CD4-positive, alpha-beta T cell treated with Interleukin-1 beta for 1 hour (primary cell): Measurements from ENCODE around the gene HLA-DMA.
A peak's percentile ranks its signal among the peaks of the same experiment; 100 is the strongest.
"Not testable (repeated sequence)": the region's sequence is repeated elsewhere in the genome, so short reads cannot be mapped to it uniquely, and the experiment has no call there.

Source experiments
- DNase-seq, 2 donors: peaks; one replicate each; pipeline ENCODE4 v3.0.0-alpha.2; 2020 to 2022

Gene HLA-DMA

DNA sequence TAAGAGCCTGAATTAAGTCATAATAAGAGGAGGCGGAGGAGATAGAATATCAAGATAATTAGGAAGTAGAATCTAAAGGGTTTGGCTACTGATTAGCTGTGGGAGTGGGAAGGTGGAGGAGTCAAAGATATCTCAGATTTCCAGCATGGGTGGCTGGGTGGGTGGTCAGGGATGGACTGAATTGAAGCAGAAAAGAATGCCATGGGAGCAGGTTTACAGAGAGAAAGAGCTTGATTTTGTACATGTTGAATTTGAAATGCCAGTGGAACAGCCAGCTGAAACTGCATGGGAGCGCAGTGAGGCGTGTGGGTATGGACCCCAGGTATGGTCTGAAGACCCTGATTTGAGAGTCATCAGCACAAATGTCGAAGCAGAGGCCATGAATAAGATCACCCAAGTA lies 1.4 kb upstream of the HLA-DMA start:
- no peak for DNase-seq

DNA sequence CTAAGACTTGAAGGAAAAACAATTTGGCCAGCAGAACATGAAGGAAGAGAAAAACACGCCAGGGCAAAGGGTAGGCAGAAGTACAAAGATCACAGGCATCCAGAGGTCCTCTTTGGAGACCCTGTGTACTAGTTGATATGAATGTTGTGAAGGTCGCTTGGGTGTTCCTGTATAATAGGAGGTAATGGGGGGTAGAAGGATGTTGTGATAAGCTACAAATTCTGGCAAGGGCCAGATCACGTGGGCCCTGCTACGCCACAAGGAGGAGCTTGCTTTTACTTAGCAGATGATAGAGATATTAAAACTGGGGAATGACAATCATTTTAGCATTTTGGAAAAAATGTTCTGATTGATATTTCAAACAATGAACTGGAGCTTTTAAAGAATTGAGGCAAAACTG lies 878 bp upstream of the HLA-DMA start:
- DNase-seq: no peak

DNA sequence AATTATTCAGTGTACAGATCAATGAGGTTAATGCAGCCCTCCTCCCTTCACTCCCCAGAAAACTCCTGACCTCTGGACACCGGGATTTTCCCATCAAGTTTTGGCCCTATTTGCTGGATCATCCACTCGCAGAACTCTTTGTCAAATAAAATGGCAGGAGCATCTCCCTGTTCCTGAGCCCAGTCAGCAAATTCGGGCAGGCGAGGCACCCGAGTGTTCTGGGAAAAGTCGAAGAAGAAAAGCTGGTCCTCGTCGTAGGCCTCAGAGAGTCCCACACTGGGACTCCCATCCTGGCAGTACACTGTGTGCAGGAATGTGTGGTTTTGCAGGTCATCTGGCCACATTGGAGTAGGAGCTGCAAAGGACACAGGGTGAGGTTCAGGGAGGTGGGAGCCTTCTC lies 2.4 kb downstream of the HLA-DMA start:
- DNase-seq: no peak

DNA sequence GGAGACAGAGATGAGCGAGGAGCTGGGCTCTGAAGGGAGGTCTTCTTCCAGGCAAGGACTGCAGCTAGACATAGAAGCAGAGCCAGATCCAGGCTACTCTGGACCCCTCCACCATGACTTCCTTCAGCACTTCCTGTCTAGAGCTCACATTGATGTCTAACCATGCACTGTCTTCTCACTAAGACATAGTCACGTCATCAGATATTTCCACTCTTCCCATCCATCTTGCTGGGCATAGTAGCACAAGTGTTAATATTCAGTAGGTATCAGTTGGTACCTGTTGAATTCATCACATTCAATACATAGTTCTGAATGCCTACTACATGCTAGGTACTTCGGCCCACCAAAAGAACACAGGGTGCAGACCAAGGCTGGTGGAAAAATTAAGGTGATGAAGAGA lies 2.9 kb downstream of the HLA-DMA start:
- DNase-seq: no peak

DNA sequence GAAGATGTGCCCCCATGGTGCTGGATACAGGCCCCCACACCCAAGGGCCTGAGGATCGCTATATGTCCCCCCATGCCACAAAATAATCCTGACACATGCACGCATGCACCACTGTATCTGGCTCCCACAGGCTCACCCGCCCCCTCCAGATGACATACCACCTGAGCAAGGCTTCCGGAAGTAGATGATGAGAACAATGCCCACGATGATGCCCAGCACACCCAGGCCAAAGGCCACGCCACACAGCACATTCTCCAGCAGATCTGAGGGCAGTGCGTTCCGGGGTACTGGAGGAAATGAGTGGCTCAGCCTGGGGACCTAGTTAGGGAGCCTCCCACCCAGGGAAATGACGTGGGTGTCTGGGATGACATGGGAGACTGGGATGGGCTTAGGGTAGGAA lies 3.8 kb downstream of the HLA-DMA start:
- DNase-seq: no peak

DNA sequence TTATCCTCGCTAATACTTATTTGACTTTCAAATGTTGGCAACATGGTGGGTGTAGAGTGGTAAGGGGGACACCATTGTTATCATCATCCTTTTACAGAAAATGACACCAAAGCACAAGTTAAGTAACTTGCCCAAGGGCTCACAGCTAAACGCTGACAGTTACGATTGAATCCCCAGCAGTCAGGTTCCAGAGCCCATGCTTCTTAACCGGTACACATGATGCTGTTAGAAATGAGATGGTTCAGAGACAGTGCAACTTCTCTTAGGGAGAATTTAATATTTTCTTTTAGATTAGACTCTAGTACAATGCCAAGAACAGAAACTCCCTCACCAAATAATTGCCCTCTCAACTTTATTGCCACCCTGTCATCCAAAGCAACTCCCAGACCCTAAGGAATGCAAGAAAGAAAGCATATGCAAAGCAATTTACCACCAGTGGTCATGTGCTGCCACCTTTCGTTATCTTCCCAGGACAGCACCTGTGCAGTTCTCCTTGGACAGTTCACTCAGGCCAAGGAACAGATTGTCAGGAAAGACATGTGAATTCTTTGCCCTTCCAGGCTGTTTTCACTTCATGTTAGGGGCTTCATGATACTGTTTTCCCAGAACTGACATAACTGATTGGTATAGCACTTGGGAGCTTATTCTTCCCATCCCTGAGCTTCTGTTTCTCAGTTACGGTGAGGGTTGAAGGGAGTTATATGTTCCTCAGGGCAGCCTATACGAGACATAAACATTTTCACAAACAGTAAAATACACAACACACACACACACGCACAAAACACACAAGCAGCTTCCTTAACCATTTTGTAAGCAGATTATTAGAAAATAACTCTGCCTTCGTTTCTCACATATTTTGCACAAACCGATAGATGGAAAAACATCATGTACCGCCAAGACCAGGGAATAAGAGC lies 5.1 kb downstream of the HLA-DMA start:
- peak; percentile 56 to 66 for DNase-seq

DNA sequence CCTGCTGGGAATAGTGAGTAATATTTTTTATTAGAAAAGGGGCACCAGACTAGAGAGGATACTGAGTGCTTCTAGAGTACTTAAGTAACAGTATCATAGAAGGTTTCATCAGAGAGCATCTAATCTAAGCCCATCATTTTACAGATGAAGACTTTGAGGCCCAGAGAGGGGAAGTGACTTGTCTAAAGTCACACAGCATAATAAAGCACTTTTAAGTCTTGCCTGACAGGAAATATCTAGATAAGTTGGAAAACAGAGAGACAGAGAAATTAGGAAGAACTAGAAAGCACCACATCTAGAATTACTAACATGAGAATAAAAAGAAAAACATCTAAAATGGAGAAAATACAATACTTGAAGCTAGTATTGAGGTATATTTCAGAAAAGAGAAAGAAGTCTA lies 6.0 kb downstream of the HLA-DMA start:
- DNase-seq: no peak

DNA sequence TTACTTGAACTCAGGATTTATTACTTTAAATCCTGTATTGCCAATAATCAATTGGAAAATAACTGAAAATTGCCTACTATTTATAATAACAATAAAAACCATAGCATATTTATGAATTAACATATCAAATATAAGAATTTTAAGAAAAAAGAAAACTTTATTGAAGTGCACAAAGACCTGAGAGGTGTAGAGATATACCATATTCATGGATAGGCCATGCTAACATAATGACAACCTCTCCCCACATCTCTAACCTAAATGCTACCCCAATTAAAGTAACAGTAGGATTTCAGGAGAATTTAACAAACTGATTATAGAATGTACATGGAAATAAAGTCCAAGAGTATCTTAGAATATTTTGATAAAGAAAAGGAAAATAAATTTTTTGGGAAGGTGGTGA lies 6.9 kb downstream of the HLA-DMA start:
- DNase-seq: no peak

DNA sequence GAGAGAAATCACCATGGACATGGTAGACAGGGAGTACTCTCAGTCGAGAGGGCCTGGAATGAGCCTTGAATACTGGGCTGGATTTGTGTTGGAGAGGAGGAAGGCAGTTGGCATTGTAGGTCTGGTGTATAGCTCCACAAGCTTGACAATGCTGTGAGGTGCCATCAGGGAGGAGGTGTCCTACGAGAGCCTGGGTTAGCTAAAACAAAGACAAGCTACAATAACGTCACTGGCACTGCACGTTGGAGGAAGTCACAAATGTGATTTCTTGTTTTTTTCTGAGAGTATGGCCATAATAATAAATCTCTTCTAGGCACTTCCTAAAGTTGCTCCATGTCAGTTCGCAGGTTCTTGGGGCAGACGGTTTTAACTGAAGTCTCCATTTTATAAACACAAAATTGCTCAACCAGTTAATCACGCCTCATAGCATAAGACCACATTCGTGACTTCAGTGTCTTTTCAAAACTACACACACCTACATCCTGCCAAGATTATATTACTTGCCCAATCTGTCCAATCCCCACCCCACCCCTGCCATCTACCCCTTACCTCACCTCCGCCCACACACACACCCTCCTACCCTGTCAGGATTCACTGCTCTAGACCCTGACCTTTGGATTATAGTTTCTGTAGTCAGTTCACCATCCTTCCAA lies 7.7 kb downstream of the HLA-DMA start:
- DNase-seq: peak; percentile 35 to 71

DNA sequence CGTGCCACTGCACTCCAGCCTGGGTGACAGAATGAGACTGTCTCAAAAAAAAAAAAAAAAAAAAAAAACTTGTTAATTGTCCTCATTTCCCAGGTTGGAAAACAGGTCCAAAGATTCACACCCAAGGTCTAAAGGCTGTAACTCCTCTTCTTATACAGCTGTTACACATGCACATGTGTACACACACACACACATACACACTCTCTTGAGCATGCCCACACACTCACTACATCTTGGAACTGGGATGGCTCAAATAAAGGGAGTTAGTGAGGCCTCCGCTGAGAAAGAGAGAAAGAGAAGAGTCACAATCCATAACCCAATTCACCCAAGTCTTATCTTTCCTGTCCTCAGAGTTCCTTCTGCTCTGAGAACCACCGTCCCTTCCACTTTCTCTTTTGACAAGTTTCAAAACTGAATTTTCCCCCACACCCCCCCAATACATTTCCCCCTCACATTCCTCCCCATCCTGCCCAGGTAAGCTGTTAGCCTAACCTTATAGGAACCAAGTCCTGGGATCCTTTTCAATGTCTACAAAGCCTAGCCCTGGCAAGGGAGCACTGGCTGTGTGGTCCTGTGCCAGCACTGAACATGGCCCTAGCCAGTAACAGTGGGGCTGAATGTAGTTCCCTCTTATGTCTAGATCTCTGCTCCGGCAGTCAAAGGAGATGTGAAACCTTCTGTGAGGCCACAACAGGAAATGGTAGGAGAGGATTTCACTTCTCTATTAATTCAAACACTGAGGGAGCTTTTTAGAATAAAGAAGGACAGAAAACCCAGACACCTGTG lies 8.8 kb downstream of the HLA-DMA start:
- peak; percentile 55 to 72 for DNase-seq

DNA sequence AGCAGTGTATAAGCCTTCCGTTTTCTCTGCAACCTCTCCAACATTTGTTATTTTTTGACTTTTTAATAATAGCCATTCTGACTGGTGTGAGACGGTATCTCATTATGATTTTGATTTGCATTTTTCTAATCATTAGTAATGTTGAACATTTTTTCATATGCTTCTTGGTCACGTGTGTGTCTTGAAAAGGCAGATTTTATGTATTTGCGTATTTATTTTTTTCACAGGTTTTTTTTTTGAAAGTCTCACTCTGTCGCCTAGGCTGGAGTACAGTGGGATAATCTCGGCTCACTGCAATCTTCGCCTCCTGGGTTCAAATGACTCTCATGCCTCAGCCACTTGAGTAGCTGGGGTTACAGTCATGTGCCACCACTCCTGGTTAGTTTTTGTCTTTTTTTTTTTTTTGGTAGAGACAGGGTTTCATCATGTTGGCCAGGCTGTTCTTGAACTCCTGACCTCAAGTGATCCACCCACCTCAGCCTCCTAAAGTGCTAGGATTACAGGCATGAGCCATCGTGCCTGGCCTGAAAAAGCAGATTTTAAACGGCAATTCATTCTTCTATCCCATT lies 10.3 kb downstream of the HLA-DMA start:
- DNase-seq: not testable (repeated sequence)

DNA sequence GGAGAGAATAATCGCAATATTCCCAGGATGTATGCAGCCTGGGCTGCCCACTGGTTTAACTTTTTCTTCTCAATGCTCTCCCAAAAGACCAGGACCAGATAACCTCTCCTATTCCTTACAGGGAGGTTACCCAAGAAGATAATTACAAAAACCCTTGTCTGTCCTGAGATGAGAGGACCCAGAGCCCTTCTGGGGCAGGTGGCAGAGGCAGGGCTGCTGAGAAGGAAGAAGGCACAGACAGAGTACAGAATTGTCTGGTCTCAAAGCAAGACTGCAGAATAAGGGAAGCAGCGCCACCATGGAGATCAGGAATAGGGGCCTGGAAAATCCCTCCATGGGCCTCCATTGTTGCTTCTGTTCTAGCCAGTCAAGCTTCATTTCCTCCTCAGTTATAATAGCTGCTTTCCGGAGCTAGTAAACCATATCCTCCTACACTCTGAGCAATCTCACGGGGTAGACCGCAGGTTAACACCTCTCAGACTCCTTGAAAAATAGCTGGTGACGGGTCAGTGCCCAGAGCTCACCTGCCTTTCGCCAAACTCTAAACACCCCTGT lies 11.6 kb downstream of the HLA-DMA start:
- peak; percentile 67 to 70 for DNase-seq

DNA sequence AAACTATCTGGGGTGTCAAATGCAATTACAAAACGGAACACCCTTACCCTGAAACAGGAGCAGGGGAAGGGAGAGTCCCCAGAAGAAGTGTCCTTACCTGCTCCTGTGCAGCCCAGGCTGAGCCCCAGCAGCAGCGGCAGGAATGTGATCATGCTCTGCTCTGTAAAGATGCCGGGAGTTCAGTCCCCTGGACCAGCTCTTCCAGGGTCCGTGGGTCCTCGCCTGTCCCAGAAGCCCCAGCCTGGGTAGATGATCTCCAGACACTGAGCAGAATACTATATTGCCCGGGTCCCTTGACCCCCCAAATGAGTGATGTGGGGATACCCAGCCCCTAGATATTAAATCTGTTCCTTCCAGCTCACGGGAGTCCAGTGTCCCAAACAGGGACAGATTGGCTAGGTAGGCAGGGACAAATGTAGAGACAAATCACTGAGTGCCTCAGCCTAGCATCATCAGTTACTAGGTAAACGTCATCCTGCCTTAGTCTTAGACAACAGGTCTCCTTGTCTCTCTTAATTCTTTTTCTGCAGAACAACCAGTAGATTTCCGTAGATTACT lies 12.2 kb downstream of the HLA-DMA start, which contains the start of gene HLA-DMB:
Gene HLA-DMB, minus strand, starts transcription at position 373 of the 558 bp plus-strand sequence. Its CDS starts 221 bp downstream, at position 152.
- DNase-seq: peak; percentile 72 to 82

DNA sequence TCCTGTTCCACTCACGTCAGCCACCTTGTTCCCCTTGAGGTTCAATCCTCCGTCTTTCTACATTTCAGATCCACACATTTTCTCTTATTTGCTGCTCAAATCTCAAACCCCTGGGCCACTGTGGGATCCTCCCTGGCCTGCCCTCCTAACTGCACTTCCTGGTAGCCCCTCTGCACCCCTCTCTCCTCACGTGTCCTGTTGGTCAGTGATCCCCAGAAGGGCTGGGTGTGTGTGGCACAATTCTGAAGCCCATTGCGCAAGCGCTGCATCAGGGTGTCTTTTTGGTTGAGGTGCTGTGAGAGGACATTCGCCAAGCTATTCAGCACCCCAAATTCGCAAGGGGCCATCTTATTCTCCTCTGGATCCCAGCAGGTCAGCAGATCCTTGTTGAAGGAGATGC lies 14.4 kb downstream of the HLA-DMA start:
- DNase-seq: peak in 1 of 2 donors; percentile 14

DNA sequence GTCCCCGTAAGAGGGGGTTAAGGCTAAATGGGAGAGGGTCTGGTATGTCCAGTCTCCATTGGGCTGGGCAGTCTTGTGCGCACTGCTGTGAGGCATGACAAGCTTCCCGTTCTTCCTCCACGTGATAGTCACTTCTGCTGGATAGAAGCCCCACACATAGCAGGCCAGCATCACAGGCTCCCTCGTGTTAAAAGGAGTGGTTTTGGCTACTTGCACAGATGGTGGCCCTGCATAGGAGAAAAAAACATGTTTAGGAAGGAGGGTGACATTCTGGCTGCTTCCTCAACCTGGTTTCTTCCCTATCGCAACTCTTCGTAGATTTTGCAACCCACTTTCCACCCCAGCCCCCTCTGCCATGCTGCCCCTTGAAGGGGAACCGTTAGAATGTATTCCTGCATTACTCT lies 15.7 kb downstream of the HLA-DMA start:
- peak in 1 of 2 donors; percentile 12 for DNase-seq

DNA sequence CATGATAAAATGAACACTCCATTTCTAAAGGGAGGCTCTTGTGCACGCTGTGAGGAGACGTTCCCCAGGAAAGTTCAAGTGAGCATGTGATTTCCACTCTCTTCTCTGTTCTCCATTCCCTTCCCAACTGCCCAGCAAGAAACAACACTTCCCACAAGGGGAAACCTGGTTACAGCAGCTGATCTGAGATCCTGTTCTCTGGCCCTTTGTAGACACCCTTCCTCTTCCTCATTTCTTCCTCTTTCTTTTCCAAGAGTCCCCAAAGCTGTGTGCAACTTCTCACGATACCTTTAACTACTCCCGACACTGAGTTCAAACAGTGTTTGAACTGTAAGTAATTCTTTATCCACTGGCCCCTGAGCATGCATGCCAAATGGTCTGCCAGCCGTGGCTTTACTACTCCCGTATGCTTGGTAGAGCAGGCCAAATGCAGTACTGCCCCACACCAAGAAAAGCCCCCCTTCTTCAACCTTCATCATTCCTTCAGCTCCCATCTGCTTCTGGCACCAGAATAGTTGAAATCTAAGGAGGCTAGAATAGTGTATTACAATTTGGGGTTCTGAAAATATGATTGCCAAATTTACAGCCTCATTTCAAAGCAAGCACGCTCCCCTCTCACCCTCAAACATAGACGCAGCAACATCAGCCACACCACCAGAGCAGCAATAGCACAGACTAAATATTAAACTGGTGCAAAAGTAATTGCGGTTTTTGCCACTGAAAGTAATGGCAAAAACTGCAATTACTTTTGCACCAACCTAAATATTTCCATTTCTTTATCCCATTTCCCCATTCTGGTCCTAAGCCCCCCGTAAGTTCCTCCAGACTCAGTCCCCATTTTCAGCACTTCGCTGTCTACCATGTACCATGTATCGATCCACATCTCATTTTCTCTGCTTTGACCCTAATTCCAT lies 16.4 kb downstream of the HLA-DMA start:
- no peak for DNase-seq

DNA sequence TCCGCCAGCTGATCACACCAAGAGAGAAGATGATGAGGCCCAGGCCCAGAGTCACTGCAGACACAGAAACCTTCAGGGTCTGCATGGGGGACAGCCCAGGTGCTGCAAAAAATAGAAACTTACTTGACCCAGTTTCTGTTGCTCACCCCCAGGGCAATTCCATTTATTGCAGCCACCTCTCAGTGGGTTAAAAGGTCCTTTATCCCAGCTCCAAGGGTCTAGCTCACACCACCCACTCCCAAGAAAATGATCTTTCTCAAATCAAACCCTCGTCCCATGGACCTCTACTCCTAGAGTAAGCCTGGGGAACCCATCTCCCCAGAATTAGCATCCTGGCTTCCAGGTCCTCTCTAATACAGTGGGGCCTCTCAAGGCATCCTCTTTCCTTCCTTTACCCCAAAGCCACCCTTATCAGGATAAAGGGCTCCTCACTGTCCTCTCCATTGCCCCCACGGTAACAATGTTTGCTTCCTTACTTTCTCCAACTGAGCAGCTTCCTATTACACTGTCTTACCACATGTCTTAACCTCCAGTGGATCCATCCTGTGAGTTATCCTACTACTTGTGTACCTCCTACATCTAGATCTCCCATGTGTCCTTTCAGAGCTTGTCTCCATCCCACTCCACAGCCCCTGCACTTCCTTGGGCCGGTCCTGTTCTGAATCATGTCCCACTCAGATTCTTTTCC lies 17.2 kb downstream of the HLA-DMA start:
- no peak for DNase-seq

DNA sequence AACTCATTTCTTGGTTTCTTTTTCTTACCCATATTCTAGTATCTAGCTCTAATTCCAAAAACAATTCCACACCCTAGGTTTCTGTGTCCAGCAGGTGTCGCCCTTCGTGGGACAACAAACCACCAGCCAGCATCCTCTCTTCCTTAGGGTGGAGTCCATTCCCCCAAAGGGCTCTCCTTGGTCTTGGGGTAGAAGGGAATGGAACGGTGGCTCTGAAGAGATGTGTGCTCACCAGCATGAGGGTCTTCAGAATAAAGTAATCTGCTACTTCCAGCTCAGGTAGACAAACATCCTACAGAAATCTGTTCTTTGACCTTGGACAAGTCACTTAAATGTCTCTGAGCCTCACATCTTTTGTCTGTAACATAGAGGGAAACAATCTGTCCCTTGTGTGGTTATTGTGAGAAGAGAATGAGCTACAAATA lies 19.2 kb downstream of the HLA-DMA start:
- peak; percentile 67 to 81 for DNase-seq

DNA sequence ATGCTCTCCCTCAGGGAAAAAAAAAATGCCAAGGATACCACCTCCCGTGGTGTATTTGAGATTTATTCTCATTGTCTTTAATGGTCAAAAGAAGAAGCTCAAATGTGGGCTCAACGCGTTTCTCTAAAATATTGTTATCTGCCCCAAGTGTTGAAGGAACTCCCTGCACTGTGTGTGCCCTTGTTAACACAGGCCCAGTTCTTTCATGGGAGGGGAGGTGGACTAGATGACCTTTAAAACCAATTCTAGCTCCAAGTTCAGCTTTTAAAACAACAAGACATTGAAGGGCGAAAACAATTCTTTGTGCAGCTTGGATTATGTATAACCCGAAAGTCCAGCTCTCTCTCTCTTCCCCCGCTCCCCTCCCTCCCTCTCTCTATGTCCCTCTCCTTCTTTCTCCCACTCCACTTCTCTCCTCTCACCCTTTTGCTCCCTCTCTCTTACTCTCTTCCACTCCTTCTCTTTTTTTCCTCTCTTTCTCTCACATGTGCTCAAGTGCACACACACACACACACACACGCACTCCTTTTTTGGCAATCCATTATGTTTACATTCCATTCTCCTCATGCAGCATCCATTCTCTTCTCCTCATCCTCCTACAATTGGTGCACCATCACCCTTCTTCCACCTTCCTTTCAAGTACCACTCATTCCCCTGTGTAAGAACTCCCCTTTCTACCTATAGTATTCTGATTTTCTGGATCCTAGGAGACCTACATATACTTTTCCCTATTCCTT lies 20.6 kb downstream of the HLA-DMA start:
- DNase-seq: no peak

DNA sequence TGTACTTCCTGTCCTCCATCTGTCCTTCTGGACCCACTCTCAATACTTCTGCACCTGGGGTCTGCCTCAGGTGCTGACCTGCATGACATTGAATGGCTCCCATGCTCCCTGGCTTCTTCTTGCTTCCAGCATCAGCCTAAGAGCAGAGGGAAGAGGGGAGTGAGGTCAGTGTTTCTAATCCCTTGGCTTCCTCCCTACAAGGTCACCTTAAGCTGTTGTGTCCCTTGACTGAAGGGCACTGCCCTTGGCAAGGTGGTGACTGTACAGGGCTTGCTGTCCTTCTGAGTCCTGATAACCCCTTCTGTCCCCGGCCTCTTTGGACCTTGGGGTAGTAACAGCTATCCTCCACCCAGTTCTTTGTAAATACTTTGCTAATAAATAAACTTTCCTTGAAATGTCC lies 21.7 kb downstream of the HLA-DMA start:
- no peak for DNase-seq
